IMR-90 (cell line): ENCODE data around the gene PPP1R12B. TPM values are rescaled to one million over a fixed set of nuclear protein-coding genes. Genes with fewer than 3 reads are reported as not detected.

Experiments used
- ATAC-seq: fragments of 200-7000 bp; cut with Tn5 transposase; 2 replicates; pipeline ENCODE4 v1.9.1; 2020; ENCODE audit warnings: low read depth, mild to moderate bottlenecking, moderate library complexity
- BruUV-seq: library from RNA; stranded (reverse); fragments of 400-500 nt; replicated peaks from 2 replicates; lab custom pipeline; 2021; lab: Mats Ljungman, UMichigan
- CTCF ChIA-PET: fragments of 300-600 bp; formaldehyde crosslinking; extraction: SDS; loops from one replicate; lab custom pipeline; 2021; ENCODE audit warnings: antibody characterized with exemption; lab: Yijun Ruan, JAX
- POLR2A ChIA-PET: fragments of 300-600 bp; sonication (Branson Sonifier 250); formaldehyde crosslinking; loops from one replicate; lab custom pipeline; 2022; ENCODE audit warnings: antibody characterized with exemption; ENCODE audit not compliant: unreplicated experiment; lab: Charles Lee
- DNase-seq: peaks from one replicate; pipeline ENCODE4 v3.0.0; 2013
- H2AFZ ChIP-seq: replicated peaks from 2 replicates; pipeline ENCODE3; 2013; ENCODE audit warnings: low read length, mild to moderate bottlenecking; ENCODE audit not compliant: poor library complexity
- H2AK5ac ChIP-seq: 2 replicates; pipeline ENCODE4 v1.6.1; 2013; ENCODE audit warnings: low read depth, low read length, inconsistent platforms
- H2AK9ac ChIP-seq: replicated peaks from 2 replicates; pipeline ENCODE3; 2013; ENCODE audit warnings: mild to moderate bottlenecking, low read depth, low read length, moderate library complexity; ENCODE audit not compliant: poor library complexity
- H2BK120ac ChIP-seq: 2 replicates; pipeline ENCODE4 v1.6.1; 2013; ENCODE audit warnings: low read depth, low read length, inconsistent platforms
- H2BK15ac ChIP-seq: 3 replicates; pipeline ENCODE4 v1.6.1; 2013; ENCODE audit warnings: low read depth, low read length, inconsistent platforms
- H2BK20ac ChIP-seq: 2 replicates; pipeline ENCODE4 v1.6.1; 2013; ENCODE audit warnings: low read depth, mild to moderate bottlenecking, inconsistent platforms, low read length, moderate library complexity
- H2BK5ac ChIP-seq: 2 replicates; pipeline ENCODE4 v1.6.1; 2013; ENCODE audit warnings: mild to moderate bottlenecking, low read depth, low read length, inconsistent platforms; ENCODE audit not compliant: poor library complexity, severe bottlenecking
- H3K14ac ChIP-seq: replicated peaks from 2 replicates; pipeline ENCODE4 v1.6.1; 2013; ENCODE audit warnings: low read depth, low read length, inconsistent platforms
- H3K18ac ChIP-seq: 2 replicates; pipeline ENCODE4 v1.6.1; 2013; ENCODE audit warnings: low read depth, low read length, control low read depth
- H3K23ac ChIP-seq: 2 replicates; pipeline ENCODE4 v1.6.1; 2013; ENCODE audit warnings: low read depth, low read length, inconsistent platforms
- H3K27ac ChIP-seq: 2 replicates; pipeline ENCODE4 v1.5.1; 2013; ENCODE audit warnings: mild to moderate bottlenecking, control low read depth, low read length; ENCODE audit not compliant: insufficient read depth
- H3K27me3 ChIP-seq: 2 replicates; pipeline ENCODE4 v1.6.1; 2013; ENCODE audit warnings: low read length; ENCODE audit not compliant: control insufficient read depth, insufficient read depth
- H3K36me3 ChIP-seq: 2 replicates; pipeline ENCODE4 v1.6.1; 2013; ENCODE audit warnings: low read length, mixed read lengths; ENCODE audit not compliant: control insufficient read depth, insufficient read depth
- H3K4ac ChIP-seq: 2 replicates; pipeline ENCODE4 v1.6.1; 2013; ENCODE audit warnings: low read depth, low read length, inconsistent platforms
- H3K4me1 ChIP-seq: 2 replicates; pipeline ENCODE4 v1.6.1; 2013; ENCODE audit warnings: low read length, mixed read lengths; ENCODE audit not compliant: control insufficient read depth, insufficient read depth
- H3K4me2 ChIP-seq: 2 replicates; pipeline ENCODE4 v1.6.1; 2013; ENCODE audit warnings: low read depth, mild to moderate bottlenecking, control low read depth, low read length, moderate library complexity
- H3K4me3 ChIP-seq: 2 replicates; pipeline ENCODE4 v1.5.1; 2013; ENCODE audit warnings: low read depth, mild to moderate bottlenecking, control low read depth, low read length, moderate library complexity; ENCODE audit not compliant: insufficient read depth
- H3K56ac ChIP-seq: 2 replicates; pipeline ENCODE4 v1.6.1; 2013; ENCODE audit warnings: low read length, inconsistent platforms; ENCODE audit not compliant: insufficient read depth; ENCODE audit errors: extremely low read depth
- H3K79me1 ChIP-seq, 2 experiments: 2 replicates each; pipeline ENCODE4 v1.6.1; 2013; ENCODE audit warnings: low read length in 2 of 2, inconsistent platforms in 1 of 2, low read depth in 1 of 2
- H3K9ac ChIP-seq: 2 replicates; pipeline ENCODE4 v1.6.1; 2013; ENCODE audit warnings: low read depth, low read length, control low read depth
- H3K9me1 ChIP-seq: 2 replicates; pipeline ENCODE4 v1.6.1; 2013; ENCODE audit warnings: low read length, inconsistent platforms; ENCODE audit not compliant: insufficient read depth
- H3K9me3 ChIP-seq: 2 replicates; pipeline ENCODE4 v1.6.1; 2013; ENCODE audit warnings: low read length; ENCODE audit not compliant: control insufficient read depth, insufficient read depth
- H4K20me1 ChIP-seq: 2 replicates; pipeline ENCODE4 v1.6.1; 2013; ENCODE audit warnings: low read length, inconsistent platforms; ENCODE audit not compliant: insufficient read depth
- H4K5ac ChIP-seq: 2 replicates; pipeline ENCODE4 v1.6.1; 2013; ENCODE audit warnings: mild to moderate bottlenecking, low read depth, low read length, control low read depth
- H4K8ac ChIP-seq, 2 experiments: 2 replicates each; pipeline ENCODE4 v1.6.1; 2013; ENCODE audit warnings: low read depth in 2 of 2, low read length in 2 of 2, control low read depth in 1 of 2, inconsistent platforms in 1 of 2
- H4K91ac ChIP-seq: 2 replicates; pipeline ENCODE4 v1.6.1; 2013; ENCODE audit warnings: low read depth, low read length, inconsistent platforms; ENCODE audit not compliant: insufficient read depth
- BHLHE40 ChIP-seq: fragments of 150-350 bp; IDR thresholded peaks from 2 replicates; pipeline ENCODE4 v1.6.1; 2016; ENCODE audit warnings: mild to moderate bottlenecking, low read depth, low read length
- CEBPB ChIP-seq: IDR thresholded peaks from 2 replicates; pipeline ENCODE4 v1.6.1; 2012; ENCODE audit warnings: low read depth, low read length, improper control_type of control experiment
- CHD1 ChIP-seq: IDR thresholded peaks from 2 replicates; pipeline ENCODE4 v1.6.1; 2012; ENCODE audit warnings: low read depth, low read length, improper control_type of control experiment
- FOS ChIP-seq: fragments of 150-350 bp; IDR thresholded peaks from 2 replicates; pipeline ENCODE4 v1.6.1; 2016; ENCODE audit warnings: low read depth, low read length
- MAFK ChIP-seq: IDR thresholded peaks from 2 replicates; pipeline ENCODE4 v1.6.1; 2012; ENCODE audit warnings: low read depth, low read length, improper control_type of control experiment
- MXI1 ChIP-seq: IDR thresholded peaks from 2 replicates; pipeline ENCODE4 v1.6.1; 2012; ENCODE audit warnings: low read depth, mild to moderate bottlenecking, low read length, moderate library complexity, borderline replicate concordance
- POLR2A ChIP-seq: IDR thresholded peaks from 2 replicates; pipeline ENCODE4 v1.6.1; 2012; ENCODE audit warnings: mild to moderate bottlenecking, low read depth, low read length
- RAD21 ChIP-seq: IDR thresholded peaks from 2 replicates; pipeline ENCODE4 v1.6.1; 2012; ENCODE audit warnings: low read length, improper control_type of control experiment
- RCOR1 ChIP-seq: IDR thresholded peaks from 2 replicates; pipeline ENCODE4 v1.6.1; 2012; ENCODE audit warnings: mild to moderate bottlenecking, low read length, improper control_type of control experiment; ENCODE audit not compliant: insufficient replicate concordance
- SMC3 ChIP-seq: fragments of 150-350 bp; IDR thresholded peaks from 2 replicates; pipeline ENCODE4 v1.6.1; 2016; ENCODE audit warnings: low read depth, mild to moderate bottlenecking, antibody characterized with exemption, low read length, moderate library complexity
- WGBS, 2 experiments: methylation state at CpG; one replicate each; pipeline versions ENCODE4 v1.1.5 to v1.1.7; 2013; ENCODE audit warnings: missing lambda C conversion rate in 2 of 2; ENCODE audit not compliant: insufficient read length in 1 of 2; ENCODE audit errors: extremely low coverage in 2 of 2; 5-methylcytosine and 5-hydroxymethylcytosine counted together
- dilution Hi-C: fragments of 300-500 bp; cut with HindIII; formaldehyde crosslinking; loops from one replicate; pipeline ENCODE4 v1.14.3; 2018; ENCODE audit warnings: low sequenced_read_pairs; ENCODE audit not compliant: unreplicated experiment
- in situ Hi-C: fragments of 300-500 bp; cut with MboI; formaldehyde crosslinking; loops from 3 replicates; pipeline ENCODE4 v1.14.3; 2019; ENCODE audit warnings: low sequenced_read_pairs, inconsistent platforms, mixed read lengths
- intact Hi-C: fragments of 100-400 bp; cut with micrococcal nuclease; formaldehyde crosslinking; loops from 2 replicates; pipeline ENCODE4 v1.10.0; 2022
- polyA plus RNA-seq, 3 experiments: library from polyadenylated mRNA; depleted of rRNA; stranded (reverse); fragments of >200 nt; gene quantifications; 2 replicates each; pipeline ENCODE4 v1.2.3, GENCODE V29; 2012; ENCODE audit warnings: low replicate concordance in 1 of 3
- total RNA-seq: library from RNA; depleted of rRNA; stranded (reverse); fragments of >200 nt; gene quantifications from 2 replicates; pipeline ENCODE4 v1.2.3, GENCODE V29; 2012
- TF ChIP-seq, protein P1 (sequence below): conservative IDR thresholded peaks from 2 replicates; pipeline ENCODE4 v1.5.1; 2012; ENCODE audit warnings: mild to moderate bottlenecking, low read depth, low read length, improper control_type of control experiment
- TF ChIP-seq, protein P2 (sequence below): fragments of 150-350 bp; IDR thresholded peaks from 2 replicates; pipeline ENCODE4 v1.6.1; 2017; ENCODE audit warnings: mild to moderate bottlenecking, antibody characterized with exemption, low read length, low read depth

PPP1R12B gene
- total and polyA plus RNA-seq, 2 of the 4 experiments (the other 2 are of a cell fraction) = 8.5 to 12.0 TPM

DNA sequence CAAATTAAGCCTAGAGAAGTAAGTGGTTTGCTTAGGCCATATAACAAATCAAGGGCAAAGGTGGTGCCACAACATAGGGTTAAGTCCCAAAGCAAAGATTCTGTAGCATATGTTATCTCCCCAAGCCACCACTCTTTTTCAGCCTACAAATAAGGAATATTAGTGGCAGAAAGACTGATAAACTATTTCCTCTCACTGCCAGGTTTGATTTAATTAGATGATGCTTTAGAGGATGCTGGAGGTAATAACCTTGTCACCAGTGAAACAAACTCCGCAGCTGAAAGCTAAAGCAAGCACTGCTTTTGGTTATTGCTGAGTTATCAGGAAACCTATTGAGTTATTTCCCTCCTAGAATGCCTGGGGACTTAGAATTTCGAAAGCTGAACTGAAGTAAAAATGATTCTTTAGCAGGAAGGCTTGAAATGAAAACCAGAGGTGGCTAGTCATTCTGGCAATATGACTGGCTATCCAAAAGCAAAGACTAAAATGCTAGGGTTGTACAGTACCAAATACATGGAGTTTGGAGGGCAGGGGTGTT, 216.5 kb downstream of the PPP1R12B start:
- Histone ChIP-seq H2AK9ac (no peak overlapping the region), H2BK15ac (no peak overlapping the region), H2BK20ac (no peak overlapping the region), H3K56ac (no peak overlapping the region), H3K9me3 (no peaks in the 10 kb centered on the region), H3K79me1 (no peaks in the 10 kb centered on the region), H4K8ac (no peak overlapping the region), H3K4ac (no peak overlapping the region), H3K18ac (no peak overlapping the region), H4K20me1 (no peaks in the 10 kb centered on the region), H3K27me3 (no peaks in the 10 kb centered on the region), H2BK5ac (no peak overlapping the region), H3K9me1 (peaks cover 6% of the 10 kb centered on the region), H4K5ac (no peak overlapping the region), H3K4me1 (peaks cover 15% of the 10 kb centered on the region), H3K4me3 (no peak overlapping the region), H3K23ac (no peak overlapping the region), H2BK120ac (no peak overlapping the region), H3K14ac (no peak overlapping the region), H3K9ac (no peak overlapping the region), H2AK5ac (no peak overlapping the region), H2AFZ (no peak overlapping the region), H3K4me2 (no peak overlapping the region), H4K91ac (no peak overlapping the region), H3K36me3 (peaks cover 5% of the 10 kb centered on the region; the same call in 1 of the 2 replicates), H3K27ac (no peak overlapping the region)
- WGBS, 2 experiments = 100% methylated on average over 1 of the region's 2 CpGs; no CpG with 5 or more reads in 1 of the 2 experiments
- POLR2A ChIA-PET = no interaction called here
- dilution Hi-C loops (no loop called here), intact Hi-C loops (no loop called here), in situ Hi-C loops (no loop called here)
- no peak for ATAC-seq
- CTCF ChIA-PET = no interaction called here
- no peak for DNase-seq
- TF ChIP-seq, protein P1, sequence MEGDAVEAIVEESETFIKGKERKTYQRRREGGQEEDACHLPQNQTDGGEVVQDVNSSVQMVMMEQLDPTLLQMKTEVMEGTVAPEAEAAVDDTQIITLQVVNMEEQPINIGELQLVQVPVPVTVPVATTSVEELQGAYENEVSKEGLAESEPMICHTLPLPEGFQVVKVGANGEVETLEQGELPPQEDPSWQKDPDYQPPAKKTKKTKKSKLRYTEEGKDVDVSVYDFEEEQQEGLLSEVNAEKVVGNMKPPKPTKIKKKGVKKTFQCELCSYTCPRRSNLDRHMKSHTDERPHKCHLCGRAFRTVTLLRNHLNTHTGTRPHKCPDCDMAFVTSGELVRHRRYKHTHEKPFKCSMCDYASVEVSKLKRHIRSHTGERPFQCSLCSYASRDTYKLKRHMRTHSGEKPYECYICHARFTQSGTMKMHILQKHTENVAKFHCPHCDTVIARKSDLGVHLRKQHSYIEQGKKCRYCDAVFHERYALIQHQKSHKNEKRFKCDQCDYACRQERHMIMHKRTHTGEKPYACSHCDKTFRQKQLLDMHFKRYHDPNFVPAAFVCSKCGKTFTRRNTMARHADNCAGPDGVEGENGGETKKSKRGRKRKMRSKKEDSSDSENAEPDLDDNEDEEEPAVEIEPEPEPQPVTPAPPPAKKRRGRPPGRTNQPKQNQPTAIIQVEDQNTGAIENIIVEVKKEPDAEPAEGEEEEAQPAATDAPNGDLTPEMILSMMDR = no peak
- TF ChIP-seq POLR2A = no peak
- no peak for TF ChIP-seq SMC3
- TF ChIP-seq RCOR1 = no peak
- no peak for TF ChIP-seq BHLHE40
- no peak for TF ChIP-seq CHD1
- no peak for TF ChIP-seq MXI1
- no peak for TF ChIP-seq RAD21
- no peak for TF ChIP-seq FOS
- TF ChIP-seq MAFK = no peak
- TF ChIP-seq, protein P2, sequence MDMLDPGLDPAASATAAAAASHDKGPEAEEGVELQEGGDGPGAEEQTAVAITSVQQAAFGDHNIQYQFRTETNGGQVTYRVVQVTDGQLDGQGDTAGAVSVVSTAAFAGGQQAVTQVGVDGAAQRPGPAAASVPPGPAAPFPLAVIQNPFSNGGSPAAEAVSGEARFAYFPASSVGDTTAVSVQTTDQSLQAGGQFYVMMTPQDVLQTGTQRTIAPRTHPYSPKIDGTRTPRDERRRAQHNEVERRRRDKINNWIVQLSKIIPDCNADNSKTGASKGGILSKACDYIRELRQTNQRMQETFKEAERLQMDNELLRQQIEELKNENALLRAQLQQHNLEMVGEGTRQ = no peak
- TF ChIP-seq CEBPB = no peak
- no TSS peak for BruUV-seq
